Panc1 (cell line): ENCODE measurements around the gene SETD1A. TPM values are rescaled to one million over a fixed set of nuclear protein-coding genes. Genes with fewer than 3 reads are reported as not detected.

Source experiments
- ATAC-seq: fragments of 200-7000 bp; cut with Tn5 transposase; 2 replicates; pipeline ENCODE4 v1.9.1; 2020; ENCODE audit warnings: mild to moderate bottlenecking, moderate library complexity
- BruUV-seq: library from RNA; stranded (reverse); fragments of 400-500 nt; replicated peaks from 2 replicates; lab custom pipeline; 2021; lab: Mats Ljungman, UMichigan
- CTCF ChIA-PET: fragments of 300-600 bp; sonication (Branson Sonifier 250); formaldehyde crosslinking; loops from one replicate; lab custom pipeline; 2022; ENCODE audit warnings: antibody characterized with exemption; lab: Charles Lee
- POLR2A ChIA-PET: fragments of 300-600 bp; sonication (Branson Sonifier 250); formaldehyde crosslinking; loops from one replicate; lab custom pipeline; 2022; ENCODE audit warnings: antibody characterized with exemption; lab: Charles Lee
- DNase-seq: peaks from one replicate; pipeline ENCODE4 v3.0.0-alpha.2; 2010; ENCODE audit warnings: low read depth, low spot score
- H3K27ac ChIP-seq: 2 replicates; pipeline ENCODE4 v1.5.1; 2011; ENCODE audit warnings: mild to moderate bottlenecking, low read length, inconsistent platforms
- H3K27me3 ChIP-seq: fragments of 200-500 bp; sonication (Bioruptor generic); 2 replicates; pipeline ENCODE4 v1.6.0; 2014; ENCODE audit warnings: low read length, inconsistent platforms; ENCODE audit not compliant: control insufficient read depth, insufficient read depth
- H3K36me3 ChIP-seq: fragments of 200-500 bp; sonication (Bioruptor generic); 2 replicates; pipeline ENCODE4 v1.5.1; 2014; ENCODE audit warnings: inconsistent platforms, mild to moderate bottlenecking, low read length, moderate library complexity; ENCODE audit not compliant: control insufficient read depth, insufficient read depth
- H3K4me1 ChIP-seq: 2 replicates; pipeline ENCODE4 v1.5.1; 2011; ENCODE audit warnings: inconsistent platforms, mild to moderate bottlenecking, low read length, moderate library complexity; ENCODE audit not compliant: control insufficient read depth, insufficient read depth
- H3K4me3 ChIP-seq, 2 experiments: 2 replicates each; pipeline ENCODE4 v1.5.1; 2011 to 2012; ENCODE audit warnings: low read depth in 2 of 2, low read length in 2 of 2, mild to moderate bottlenecking in 2 of 2, inconsistent platforms in 1 of 2, moderate library complexity in 1 of 2
- H3K9me3 ChIP-seq: fragments of 200-500 bp; sonication (Bioruptor generic); 2 replicates; pipeline ENCODE4 v1.5.1; 2014; ENCODE audit warnings: low read depth, mild to moderate bottlenecking, inconsistent platforms, low read length, moderate library complexity; ENCODE audit not compliant: control insufficient read depth, insufficient read depth
- POLR2AphosphoS5 ChIP-seq: IDR thresholded peaks from 2 replicates; pipeline ENCODE4 v1.6.1; 2012; ENCODE audit warnings: mild to moderate bottlenecking, low read depth, low read length, moderate library complexity
- REST ChIP-seq, 2 experiments: IDR thresholded peaks; 2 replicates each; pipeline ENCODE4 v1.6.1; 2011 to 2012; ENCODE audit warnings: low read depth in 2 of 2, control low read depth in 1 of 2, low read length in 1 of 2, mild to moderate bottlenecking in 1 of 2, moderate library complexity in 1 of 2; ENCODE audit not compliant: insufficient read depth in 1 of 2
- SIN3A ChIP-seq: IDR thresholded peaks from 2 replicates; pipeline ENCODE4 v1.6.1; 2012; ENCODE audit warnings: low read depth, mild to moderate bottlenecking, low read length, moderate library complexity, borderline replicate concordance; ENCODE audit not compliant: insufficient read depth
- TCF7L2 ChIP-seq: IDR thresholded peaks from 2 replicates; pipeline ENCODE4 v1.6.1; 2011; ENCODE audit warnings: mild to moderate bottlenecking, low read depth, low read length, inconsistent platforms
- in situ Hi-C: cut with HindIII; loops from 2 replicates; pipeline ENCODE4 v1.10.0; 2016; ENCODE audit warnings: low sequenced_read_pairs, low pct_unique_long_range_greater_than_20kb
- intact Hi-C: fragments of 100-400 bp; cut with micrococcal nuclease; formaldehyde crosslinking; loops from one replicate; pipeline ENCODE4 v1.10.0; 2022; ENCODE audit not compliant: unreplicated experiment
- total RNA-seq: library from RNA; stranded (reverse); gene quantifications from one replicate; pipeline ENCODE4 v1.2.1, GENCODE V29; 2021; ENCODE audit not compliant: unreplicated experiment
- TF ChIP-seq, protein P1 (sequence below): fragments of 450-650 bp; IDR thresholded peaks from 2 replicates; pipeline ENCODE4 v1.5.1; 2017; ENCODE audit warnings: mild to moderate bottlenecking

The SETD1A gene
- total RNA-seq, 1 experiment from 2014 or later = 38.7 TPM

DNA sequence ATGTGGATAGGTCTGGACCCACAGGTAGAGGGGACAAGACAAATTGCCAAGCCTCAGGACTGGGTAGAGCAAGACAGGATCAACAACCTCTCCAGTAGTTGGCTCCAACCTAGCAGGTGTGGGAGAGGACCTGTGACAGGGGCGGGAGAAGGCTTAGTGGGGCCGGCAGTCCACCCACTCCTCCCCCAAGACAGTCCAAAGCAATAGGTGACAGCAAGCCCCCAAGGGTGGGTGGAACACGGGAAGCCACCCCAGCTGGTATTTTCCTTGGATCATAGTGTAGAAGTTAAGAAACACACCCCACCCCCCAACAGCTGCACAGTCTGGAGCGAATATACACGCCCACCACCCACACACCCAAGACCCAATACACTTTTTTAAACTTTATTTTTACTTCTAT is 71.7 kb downstream of the SETD1A start:
- Histone ChIP-seq H3K9me3 (no peaks in the 10 kb centered on the region), H3K27ac (no peak overlapping the region), H3K27me3 (no peaks in the 10 kb centered on the region), H3K4me1 (peaks cover 4% of the 10 kb centered on the region; the same call in 1 of the 2 replicates), H3K36me3 (no peaks in the 10 kb centered on the region), H3K4me3 (no peak overlapping the region)
- intact Hi-C loops = no loop called here
- no peak for ATAC-seq
- DNase-seq = no peak
- ChIA-PET CTCF (no interaction called here), POLR2A (no interaction called here)
- no peak for TF ChIP-seq REST (IDR thresholded peaks at IDR 0.05; ENCODE audit: insufficient read depth in 1 of 2, low read depth in 2 of 2, low read length in 1 of 2)
- TF ChIP-seq, protein P1, sequence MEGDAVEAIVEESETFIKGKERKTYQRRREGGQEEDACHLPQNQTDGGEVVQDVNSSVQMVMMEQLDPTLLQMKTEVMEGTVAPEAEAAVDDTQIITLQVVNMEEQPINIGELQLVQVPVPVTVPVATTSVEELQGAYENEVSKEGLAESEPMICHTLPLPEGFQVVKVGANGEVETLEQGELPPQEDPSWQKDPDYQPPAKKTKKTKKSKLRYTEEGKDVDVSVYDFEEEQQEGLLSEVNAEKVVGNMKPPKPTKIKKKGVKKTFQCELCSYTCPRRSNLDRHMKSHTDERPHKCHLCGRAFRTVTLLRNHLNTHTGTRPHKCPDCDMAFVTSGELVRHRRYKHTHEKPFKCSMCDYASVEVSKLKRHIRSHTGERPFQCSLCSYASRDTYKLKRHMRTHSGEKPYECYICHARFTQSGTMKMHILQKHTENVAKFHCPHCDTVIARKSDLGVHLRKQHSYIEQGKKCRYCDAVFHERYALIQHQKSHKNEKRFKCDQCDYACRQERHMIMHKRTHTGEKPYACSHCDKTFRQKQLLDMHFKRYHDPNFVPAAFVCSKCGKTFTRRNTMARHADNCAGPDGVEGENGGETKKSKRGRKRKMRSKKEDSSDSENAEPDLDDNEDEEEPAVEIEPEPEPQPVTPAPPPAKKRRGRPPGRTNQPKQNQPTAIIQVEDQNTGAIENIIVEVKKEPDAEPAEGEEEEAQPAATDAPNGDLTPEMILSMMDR = no peak
- no peak for TF ChIP-seq SIN3A
- TF ChIP-seq TCF7L2 = no peak
- no peak for TF ChIP-seq POLR2AphosphoS5
- in situ Hi-C loops = no loop called here
- no TSS peak for BruUV-seq

DNA sequence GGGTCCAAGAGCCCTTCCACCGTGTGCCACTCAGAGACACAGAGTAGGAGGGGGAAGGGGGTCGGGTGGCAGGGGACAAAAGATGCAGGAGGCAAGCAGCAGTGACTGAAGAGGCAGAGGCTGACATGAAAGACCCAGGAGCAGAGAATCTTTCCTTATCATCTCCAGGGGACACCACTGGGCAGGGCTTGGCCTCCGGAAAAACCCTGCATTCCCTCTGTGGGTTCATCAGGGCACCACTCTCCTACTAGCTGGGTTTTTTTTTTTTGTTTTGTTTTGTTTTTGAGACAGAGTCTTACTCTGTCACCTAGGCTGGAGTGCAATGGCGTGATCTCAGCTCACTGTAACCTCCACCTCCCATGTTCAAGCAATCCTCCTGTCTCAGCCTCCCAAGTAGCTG is 73.7 kb downstream of the SETD1A start:
- H3K36me3 ChIP-seq = no peaks in the 10 kb centered on the region
- H3K4me1 ChIP-seq = peaks cover 7% of the 10 kb centered on the region; the same call in 1 of the 2 replicates
- no peak overlapping the region for H3K27ac ChIP-seq
- ChIA-PET CTCF (no interaction called here), POLR2A (interaction anchor here (0.6 kb wide), 1 partner anchor 34 kb away, joined by 3 read pairs; no protein-coding TSS in a partner anchor)
- H3K9me3 ChIP-seq = no peaks in the 10 kb centered on the region
- H3K4me3 ChIP-seq = no peak overlapping the region
- BruUV-seq = no TSS peak
- TF ChIP-seq, protein P1 = no peak
- no peak for TF ChIP-seq TCF7L2
- no peak for TF ChIP-seq POLR2AphosphoS5
- TF ChIP-seq REST (IDR thresholded peaks at IDR 0.05; ENCODE audit: insufficient read depth in 1 of 2, low read depth in 2 of 2, low read length in 1 of 2) = no peak
- no peak for TF ChIP-seq SIN3A
- in situ Hi-C loops = no loop called here
- no peaks in the 10 kb centered on the region for H3K27me3 ChIP-seq
- ATAC-seq = no peak
- intact Hi-C loops = loop anchor here (10.0 kb wide), 1 partner anchor 64 kb away; the partner anchor contains the start of gene VKORC1
- DNase-seq = no peak
